ENCODE measurements around the gene GALNT18.

GALNT18 gene

GRCh38 chr11:11351042-11351586 lies 270.7 kb downstream of the GALNT18 start:
- no peak for DNase-seq (ENCODE audit: low read depth in 2 of 2)

GRCh38 chr11:11349870-11350337 lies 271.9 kb downstream of the GALNT18 start:
- DNase-seq (ENCODE audit: low read depth in 2 of 2) = no peak

- DNase-seq (ENCODE audit: low read depth in 2 of 2) = no peak
Measured at GRCh38 chr11:11349106-11349825, 272.5 kb downstream of the GALNT18 start.

GRCh38 chr11:11348303-11348702 lies 273.5 kb downstream of the GALNT18 start:
- no peak for DNase-seq (ENCODE audit: low read depth in 2 of 2)

GRCh38 chr11:11347592-11347991 lies 274.2 kb downstream of the GALNT18 start:
- no peak for DNase-seq (ENCODE audit: low read depth in 2 of 2)

- no peak for DNase-seq (ENCODE audit: low read depth in 2 of 2)
Measured at GRCh38 chr11:11346303-11346702, 275.5 kb downstream of the GALNT18 start.

GRCh38 chr11:11345099-11345498 lies 276.7 kb downstream of the GALNT18 start:
- DNase-seq (ENCODE audit: low read depth in 2 of 2) = no peak

GRCh38 chr11:11344045-11344444 lies 277.8 kb downstream of the GALNT18 start:
- DNase-seq (ENCODE audit: low read depth in 2 of 2) = no peak

- DNase-seq (ENCODE audit: low read depth in 2 of 2) = no peak
Measured at GRCh38 chr11:11338304-11338703, 283.5 kb downstream of the GALNT18 start.

GRCh38 chr11:11336664-11337063 lies 285.1 kb downstream of the GALNT18 start:
- no peak for DNase-seq (ENCODE audit: low read depth in 2 of 2)

GRCh38 chr11:11335043-11335442 lies 286.8 kb downstream of the GALNT18 start:
- DNase-seq (ENCODE audit: low read depth in 2 of 2) = no peak

GRCh38 chr11:11334607-11335006 lies 287.2 kb downstream of the GALNT18 start:
- DNase-seq (ENCODE audit: low read depth in 2 of 2) = no peak

GRCh38 chr11:11332141-11332710 lies 289.6 kb downstream of the GALNT18 start:
- DNase-seq (ENCODE audit: low read depth in 2 of 2) = no peak

GRCh38 chr11:11329062-11329806 lies 292.6 kb downstream of the GALNT18 start:
- no peak for DNase-seq (ENCODE audit: low read depth in 2 of 2)

- no peak for DNase-seq (ENCODE audit: low read depth in 2 of 2)
Measured at GRCh38 chr11:11324090-11324489, 297.7 kb downstream of the GALNT18 start.

GRCh38 chr11:11322101-11322500 lies 299.7 kb downstream of the GALNT18 start:
- DNase-seq (ENCODE audit: low read depth in 2 of 2) = no peak

- DNase-seq (ENCODE audit: low read depth in 2 of 2) = no peak
Measured at GRCh38 chr11:11320825-11321224, 301.0 kb downstream of the GALNT18 start.

- no peak for DNase-seq (ENCODE audit: low read depth in 2 of 2)
Measured at GRCh38 chr11:11318961-11319360, 302.8 kb downstream of the GALNT18 start.

- no peak for DNase-seq (ENCODE audit: low read depth in 2 of 2)
Measured at GRCh38 chr11:11318461-11318860, 303.3 kb downstream of the GALNT18 start.

- no peak for DNase-seq (ENCODE audit: low read depth in 2 of 2)
Measured at GRCh38 chr11:11316651-11317230, 305.1 kb downstream of the GALNT18 start.

- DNase-seq (ENCODE audit: low read depth in 2 of 2) = no peak
Measured at GRCh38 chr11:11313902-11314692, 307.7 kb downstream of the GALNT18 start.
